Activated naive CD4-positive, alpha-beta T cell treated with anti-CD3 and anti-CD28 coated beads, Interleukin-2, amount 50 U/mL, for 24 hours (primary cell): ENCODE data around the gene NPFFR1.
A peak's percentile ranks its signal among the peaks of the same experiment; 100 is the strongest.

Source experiments
- H3K27ac Mint-ChIP-seq: one replicate; pipeline ENCODE4 v1.8.0; 2021; ENCODE audit warnings: mild to moderate bottlenecking, mixed read lengths
- H3K27me3 Mint-ChIP-seq: one replicate; pipeline ENCODE4 v1.8.0; 2021; ENCODE audit warnings: mixed read lengths
- H3K36me3 Mint-ChIP-seq: one replicate; pipeline ENCODE4 v1.8.0; 2021; ENCODE audit warnings: mixed read lengths
- H3K4me1 Mint-ChIP-seq: one replicate; pipeline ENCODE4 v1.8.0; 2021; ENCODE audit warnings: mixed read lengths
- H3K4me3 Mint-ChIP-seq: one replicate; pipeline ENCODE4 v1.8.0; 2021; ENCODE audit warnings: mild to moderate bottlenecking, mixed read lengths
- H3K9me3 Mint-ChIP-seq: one replicate; pipeline ENCODE4 v1.8.0; 2021; ENCODE audit warnings: mixed read lengths

The NPFFR1 gene

DNA sequence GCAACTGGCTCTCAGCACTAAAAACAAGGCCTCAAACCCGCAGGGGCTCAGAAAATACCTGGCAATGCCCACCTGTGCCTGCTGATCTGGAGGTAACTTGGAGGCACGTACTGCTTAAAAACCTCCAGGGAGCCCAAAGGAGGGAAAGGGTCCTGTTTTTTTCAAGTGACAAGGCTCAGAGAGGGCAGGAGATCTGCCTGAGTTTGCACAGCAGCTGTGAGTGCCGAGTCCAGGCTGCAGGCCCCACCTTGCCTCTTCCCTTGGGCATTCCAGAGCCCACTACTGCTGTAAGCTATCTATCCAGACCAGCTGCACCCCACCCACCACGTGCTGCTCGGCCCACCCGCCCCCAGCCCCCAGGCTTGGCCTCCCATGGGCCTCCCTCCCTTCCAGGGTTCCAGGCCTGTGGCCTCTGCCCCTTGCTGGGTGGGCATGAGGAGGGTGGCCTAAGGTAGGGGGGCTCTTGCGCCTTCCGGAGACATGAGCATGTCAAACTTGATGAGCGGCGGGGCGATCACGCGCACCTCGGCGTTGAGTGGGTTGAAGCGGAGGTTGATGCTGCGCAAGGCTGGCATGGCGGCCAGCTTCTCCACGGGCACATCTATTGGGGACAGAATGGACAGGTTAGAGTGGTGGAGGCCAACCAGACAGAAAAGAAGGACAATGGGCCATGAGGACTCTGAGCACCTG lies 17.2 kb upstream of the NPFFR1 start:
- Mint-ChIP-seq H3K27ac (no peak overlapping the region), H3K4me3 (no peak overlapping the region), H3K27me3 (no peaks in the 10 kb centered on the region), H3K4me1 (no peaks in the 10 kb centered on the region), H3K36me3 (no peaks in the 10 kb centered on the region), H3K9me3 (no peaks in the 10 kb centered on the region)

DNA sequence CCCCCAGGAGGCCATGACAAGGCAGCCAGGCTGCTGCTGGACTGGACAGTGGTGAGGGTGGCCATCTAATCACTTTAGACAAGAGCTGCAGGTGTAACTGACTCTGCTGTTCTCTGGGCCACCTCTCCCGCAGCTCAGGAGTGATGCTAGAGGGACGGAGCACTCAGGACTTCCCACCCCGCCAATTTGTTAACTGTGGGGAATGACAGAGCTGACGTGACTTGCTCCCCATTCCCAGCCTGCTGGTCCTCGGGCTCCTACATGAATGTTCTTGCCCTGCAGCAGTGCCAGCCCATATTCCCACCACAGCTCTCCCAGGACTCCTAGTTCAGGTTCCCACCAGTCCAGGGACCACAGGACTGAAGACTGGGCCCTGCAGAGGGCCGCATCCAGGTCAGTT lies 16.7 kb upstream of the NPFFR1 start:
- Mint-ChIP-seq H3K36me3 (no peaks in the 10 kb centered on the region), H3K4me3 (no peak overlapping the region), H3K4me1 (no peaks in the 10 kb centered on the region), H3K9me3 (no peaks in the 10 kb centered on the region), H3K27ac (no peak overlapping the region), H3K27me3 (no peaks in the 10 kb centered on the region)

DNA sequence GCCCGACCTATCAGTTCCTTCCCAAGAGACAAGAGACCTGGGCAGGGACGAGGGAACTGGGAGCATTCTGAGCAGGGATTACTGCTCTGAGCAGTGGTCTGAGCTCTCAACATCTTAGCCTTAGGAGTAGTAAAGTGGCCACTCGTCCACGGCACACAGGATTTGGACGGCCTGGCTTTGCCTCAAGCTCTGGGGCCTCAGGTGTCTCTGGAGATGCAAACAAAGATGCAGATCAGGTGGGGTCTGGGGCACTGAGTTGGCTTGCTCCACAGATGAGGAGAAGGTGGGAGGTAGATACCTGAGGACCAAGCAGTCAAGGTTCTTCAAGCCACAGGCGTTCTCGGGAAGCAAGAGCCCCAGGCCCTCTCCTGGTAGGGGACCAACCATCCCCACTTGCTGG lies 16.1 kb upstream of the NPFFR1 start:
- Mint-ChIP-seq H3K4me3 (no peak overlapping the region), H3K9me3 (no peaks in the 10 kb centered on the region), H3K36me3 (no peaks in the 10 kb centered on the region), H3K4me1 (no peaks in the 10 kb centered on the region), H3K27me3 (no peaks in the 10 kb centered on the region), H3K27ac (no peak overlapping the region)

DNA sequence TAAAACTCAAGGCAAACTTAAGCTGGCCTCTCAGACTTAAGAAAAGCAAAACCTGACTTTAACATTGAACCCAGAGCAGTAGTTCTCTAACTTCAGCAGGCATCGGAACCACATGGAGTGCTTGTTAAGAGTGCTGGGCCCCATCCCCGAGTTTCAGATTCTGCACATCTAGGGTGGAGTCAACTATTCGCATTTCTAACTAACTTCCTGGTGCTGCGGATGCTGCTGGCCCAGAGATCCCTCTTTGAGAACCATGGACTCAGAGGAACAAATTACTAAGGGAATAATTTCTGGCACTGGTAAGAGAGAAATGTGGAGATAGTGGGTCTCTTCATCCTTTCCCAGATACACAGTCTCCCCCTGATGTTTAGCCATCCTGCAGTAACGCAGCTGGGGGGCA lies 14.6 kb upstream of the NPFFR1 start:
- H3K4me3 Mint-ChIP-seq: no peak overlapping the region
- no peaks in the 10 kb centered on the region for H3K36me3 Mint-ChIP-seq
- H3K4me1 Mint-ChIP-seq: no peaks in the 10 kb centered on the region
- H3K27me3 Mint-ChIP-seq: no peaks in the 10 kb centered on the region
- H3K9me3 Mint-ChIP-seq: no peaks in the 10 kb centered on the region
- H3K27ac Mint-ChIP-seq: no peak overlapping the region

DNA sequence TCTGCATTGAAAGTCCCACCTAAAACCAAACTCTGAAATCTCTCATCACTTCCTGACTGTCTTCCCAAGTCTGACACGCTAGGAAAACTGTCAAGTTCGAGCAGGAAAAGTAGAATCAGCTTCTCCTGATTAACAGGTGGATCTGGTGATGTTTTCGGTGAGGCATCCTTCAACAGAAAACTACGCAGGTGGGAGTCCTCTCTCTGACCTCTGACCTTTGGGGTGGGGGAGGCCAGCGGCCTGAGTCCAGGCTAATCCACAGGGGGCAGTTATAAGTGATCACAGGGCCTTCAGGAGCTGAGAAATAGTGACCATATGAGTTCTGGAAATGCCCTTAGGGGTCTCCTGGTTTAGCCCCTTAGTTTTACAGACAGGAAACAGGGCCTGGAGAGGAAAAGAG lies 13.4 kb upstream of the NPFFR1 start:
- Mint-ChIP-seq H3K27me3 (no peaks in the 10 kb centered on the region), H3K27ac (no peak overlapping the region), H3K9me3 (no peaks in the 10 kb centered on the region), H3K4me3 (no peak overlapping the region), H3K4me1 (no peaks in the 10 kb centered on the region), H3K36me3 (no peaks in the 10 kb centered on the region)

DNA sequence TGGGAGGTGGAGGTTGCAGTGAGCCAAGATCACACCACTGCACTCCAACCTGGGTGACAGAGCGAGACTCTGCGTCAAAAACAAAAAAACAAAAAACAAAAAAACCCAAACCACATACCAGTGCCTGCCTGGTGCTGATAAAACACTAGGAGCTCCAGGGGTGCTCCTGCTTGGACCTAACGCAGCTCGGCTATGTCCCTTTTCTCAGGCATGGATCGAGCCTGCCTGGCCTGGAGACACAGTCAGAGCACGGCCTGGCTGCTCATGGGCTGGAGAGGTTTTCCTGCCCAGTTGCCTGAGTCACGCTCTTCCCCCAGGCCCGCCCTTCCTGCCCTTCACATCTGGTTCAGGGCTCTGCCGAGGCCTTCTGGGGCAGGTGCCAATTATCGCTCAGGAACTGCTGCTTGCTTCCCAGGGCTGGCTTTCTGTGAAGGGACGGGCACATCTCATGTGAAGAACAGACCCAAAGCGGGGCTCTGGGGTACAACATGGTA lies 12.6 kb upstream of the NPFFR1 start:
- no peaks in the 10 kb centered on the region for H3K36me3 Mint-ChIP-seq
- no peak overlapping the region for H3K27ac Mint-ChIP-seq
- H3K4me1 Mint-ChIP-seq: no peaks in the 10 kb centered on the region
- H3K4me3 Mint-ChIP-seq: no peak overlapping the region
- H3K9me3 Mint-ChIP-seq: no peaks in the 10 kb centered on the region
- no peaks in the 10 kb centered on the region for H3K27me3 Mint-ChIP-seq

DNA sequence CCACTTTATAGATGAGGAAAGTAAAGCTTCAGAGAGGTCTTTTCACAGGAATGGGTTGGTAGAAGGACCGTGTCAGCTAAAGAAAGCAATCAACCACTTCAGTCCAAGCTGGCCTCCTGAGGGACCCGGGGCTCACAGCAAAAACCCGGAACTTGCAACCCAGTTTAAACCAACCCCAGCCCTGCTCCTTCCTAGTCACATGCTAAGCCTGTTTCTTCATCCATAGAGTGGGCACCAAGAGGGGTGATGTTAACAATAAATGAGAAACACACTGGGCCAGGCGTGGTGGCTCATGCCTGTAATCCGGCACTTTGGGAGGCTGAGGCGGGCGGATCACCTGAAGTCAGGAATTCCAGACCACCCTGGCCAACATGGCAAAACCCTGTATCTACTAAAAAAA lies 12.1 kb upstream of the NPFFR1 start:
- no peaks in the 10 kb centered on the region for H3K27me3 Mint-ChIP-seq
- H3K9me3 Mint-ChIP-seq: no peaks in the 10 kb centered on the region
- H3K4me3 Mint-ChIP-seq: no peak overlapping the region
- no peak overlapping the region for H3K27ac Mint-ChIP-seq
- no peaks in the 10 kb centered on the region for H3K4me1 Mint-ChIP-seq
- H3K36me3 Mint-ChIP-seq: no peaks in the 10 kb centered on the region

DNA sequence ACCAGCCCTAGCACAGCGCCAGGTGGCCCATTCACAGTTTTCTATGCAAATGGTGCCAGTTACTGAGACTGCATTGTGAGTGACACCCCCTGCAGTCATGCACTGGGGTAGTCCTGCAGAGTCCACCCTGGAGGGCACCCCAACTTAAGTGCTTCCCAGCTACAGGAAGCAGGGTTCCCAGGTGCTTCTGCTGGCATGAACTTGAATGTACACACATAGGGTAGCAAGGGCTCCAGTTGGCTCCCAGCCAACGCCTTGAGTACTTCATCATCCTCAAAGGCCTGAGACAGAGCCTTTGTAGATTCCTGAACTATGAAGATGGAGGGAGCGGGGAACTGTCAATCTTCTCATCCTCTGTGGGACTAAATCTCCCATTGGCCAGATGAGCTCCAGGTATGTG lies 11.5 kb upstream of the NPFFR1 start:
- Mint-ChIP-seq H3K9me3 (no peaks in the 10 kb centered on the region), H3K27ac (no peak overlapping the region), H3K27me3 (no peaks in the 10 kb centered on the region), H3K4me3 (no peak overlapping the region), H3K36me3 (no peaks in the 10 kb centered on the region), H3K4me1 (no peaks in the 10 kb centered on the region)

DNA sequence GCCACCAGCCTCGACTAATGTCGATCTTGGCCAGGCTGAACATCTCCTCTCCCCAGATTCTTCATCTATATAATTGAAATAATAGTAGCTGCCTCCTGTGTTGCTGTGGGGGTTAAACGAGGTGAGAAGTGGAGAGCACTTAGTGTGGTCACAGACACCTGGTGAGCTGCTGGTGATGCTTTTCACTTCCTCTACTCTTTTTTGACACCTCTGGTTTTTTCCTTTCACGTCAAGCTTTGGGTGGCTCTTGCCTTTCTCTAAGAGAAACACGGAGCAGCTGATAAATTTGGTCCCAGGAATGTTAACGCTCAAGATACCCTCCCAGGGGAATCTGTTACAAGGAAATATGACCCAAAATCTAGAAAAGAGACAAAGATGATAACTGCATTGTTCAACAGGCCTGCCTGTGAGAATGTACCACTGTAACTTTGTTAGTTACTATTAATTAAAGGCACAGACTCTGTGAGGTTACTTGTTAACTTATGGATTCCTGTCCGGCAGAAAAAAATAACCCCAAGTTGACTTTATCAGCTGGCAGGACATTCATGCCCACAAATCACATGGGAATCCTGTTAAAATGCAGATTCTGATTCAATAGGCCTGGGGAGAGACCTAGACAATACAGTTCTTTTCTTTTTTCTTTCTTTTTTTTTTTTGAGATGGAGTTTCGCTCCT lies 9.5 kb upstream of the NPFFR1 start:
- Mint-ChIP-seq H3K9me3 (no peaks in the 10 kb centered on the region), H3K4me3 (no peak overlapping the region), H3K36me3 (no peaks in the 10 kb centered on the region), H3K27me3 (no peaks in the 10 kb centered on the region), H3K27ac (no peak overlapping the region), H3K4me1 (no peaks in the 10 kb centered on the region)

DNA sequence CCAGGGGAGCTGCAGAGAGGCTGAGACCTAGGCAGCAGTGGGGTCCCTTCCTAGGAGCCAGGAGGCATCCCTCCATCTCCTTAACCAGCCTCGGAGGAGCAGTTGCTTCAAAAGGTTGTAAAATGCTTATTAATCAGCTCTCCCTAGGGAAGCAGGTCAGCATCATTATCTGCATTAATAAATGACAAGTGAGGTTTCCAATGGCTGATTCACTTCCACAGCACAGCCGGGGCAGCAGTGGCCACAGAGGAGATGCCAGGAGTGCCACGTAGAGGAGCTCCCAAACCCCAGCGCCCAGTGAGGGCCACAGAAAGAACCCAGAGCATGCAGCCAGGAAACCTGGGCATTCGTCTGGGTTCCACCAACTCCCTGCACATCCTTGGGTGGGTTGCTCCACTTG lies 8.2 kb upstream of the NPFFR1 start:
- no peaks in the 10 kb centered on the region for H3K4me1 Mint-ChIP-seq
- H3K27ac Mint-ChIP-seq: no peak overlapping the region
- H3K4me3 Mint-ChIP-seq: no peak overlapping the region
- no peaks in the 10 kb centered on the region for H3K36me3 Mint-ChIP-seq
- H3K27me3 Mint-ChIP-seq: peaks cover 5% of the 10 kb centered on the region
- H3K9me3 Mint-ChIP-seq: no peaks in the 10 kb centered on the region

DNA sequence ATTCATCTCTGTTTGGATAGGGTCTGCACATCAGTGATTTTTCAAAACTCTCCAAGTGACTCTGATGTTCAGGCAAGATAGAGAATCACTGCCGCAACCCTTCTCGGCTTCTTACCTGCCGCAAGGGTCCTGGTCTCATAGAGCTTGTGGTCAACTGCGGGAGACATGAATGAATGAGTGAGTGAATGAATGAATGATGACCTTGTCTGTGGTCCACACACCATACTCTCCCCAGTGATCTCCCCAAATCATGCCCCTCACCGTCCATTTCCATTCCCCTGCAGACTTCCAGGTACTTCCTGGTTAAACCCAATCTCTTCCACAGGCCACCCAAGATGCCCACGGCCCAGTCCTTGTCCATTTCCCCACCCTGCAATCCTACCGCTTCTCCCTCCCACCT lies 5.9 kb upstream of the NPFFR1 start:
- Mint-ChIP-seq H3K4me1 (no peaks in the 10 kb centered on the region), H3K27me3 (peaks cover 23% of the 10 kb centered on the region), H3K4me3 (no peak overlapping the region), H3K36me3 (peaks cover 2% of the 10 kb centered on the region), H3K9me3 (no peaks in the 10 kb centered on the region), H3K27ac (no peak overlapping the region)

DNA sequence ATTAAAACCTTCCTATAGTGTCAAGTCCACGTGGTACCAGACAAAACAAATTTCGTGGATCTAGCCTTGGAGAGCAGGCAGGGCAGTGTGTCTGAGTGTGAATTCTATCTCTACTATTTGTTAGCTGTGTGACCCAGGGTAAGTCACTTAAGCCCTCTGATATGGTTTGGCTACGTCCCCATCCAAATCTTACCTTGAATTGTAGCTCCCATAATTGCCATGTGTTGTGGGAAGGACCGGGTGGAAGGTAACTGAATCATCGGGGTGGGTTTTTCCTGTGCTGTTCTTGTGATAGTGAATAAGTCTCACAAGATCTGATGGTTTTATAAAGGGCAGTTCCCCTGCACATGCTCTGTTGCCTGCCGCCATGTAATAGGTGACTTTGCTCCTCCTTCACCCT lies 2.8 kb upstream of the NPFFR1 start:
- Mint-ChIP-seq H3K9me3 (no peaks in the 10 kb centered on the region), H3K36me3 (peaks cover 2% of the 10 kb centered on the region), H3K27ac (no peak overlapping the region), H3K4me3 (no peak overlapping the region), H3K27me3 (peaks cover 35% of the 10 kb centered on the region), H3K4me1 (no peaks in the 10 kb centered on the region)

DNA sequence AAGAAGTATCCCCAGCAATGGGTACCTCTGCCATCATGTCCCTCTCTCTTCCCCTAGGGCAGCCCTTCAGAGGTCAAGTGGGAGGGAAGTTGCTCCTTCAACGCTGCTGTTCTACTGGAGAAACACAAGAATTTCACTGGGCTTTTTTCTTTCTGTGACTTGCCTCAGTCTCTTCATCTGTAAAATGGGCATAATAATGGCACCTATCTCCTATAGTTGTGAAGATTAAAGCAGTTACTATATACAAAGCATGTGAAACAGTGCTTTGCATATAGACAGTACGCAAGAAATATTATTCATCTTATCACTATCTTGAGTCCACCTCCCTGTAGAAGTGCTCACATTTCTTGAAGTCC lies 1.6 kb upstream of the NPFFR1 start:
- no peaks in the 10 kb centered on the region for H3K4me1 Mint-ChIP-seq
- peaks cover 35% of the 10 kb centered on the region for H3K27me3 Mint-ChIP-seq
- no peaks in the 10 kb centered on the region for H3K9me3 Mint-ChIP-seq
- no peak overlapping the region for H3K27ac Mint-ChIP-seq
- H3K4me3 Mint-ChIP-seq: no peak overlapping the region
- H3K36me3 Mint-ChIP-seq: peaks cover 2% of the 10 kb centered on the region

DNA sequence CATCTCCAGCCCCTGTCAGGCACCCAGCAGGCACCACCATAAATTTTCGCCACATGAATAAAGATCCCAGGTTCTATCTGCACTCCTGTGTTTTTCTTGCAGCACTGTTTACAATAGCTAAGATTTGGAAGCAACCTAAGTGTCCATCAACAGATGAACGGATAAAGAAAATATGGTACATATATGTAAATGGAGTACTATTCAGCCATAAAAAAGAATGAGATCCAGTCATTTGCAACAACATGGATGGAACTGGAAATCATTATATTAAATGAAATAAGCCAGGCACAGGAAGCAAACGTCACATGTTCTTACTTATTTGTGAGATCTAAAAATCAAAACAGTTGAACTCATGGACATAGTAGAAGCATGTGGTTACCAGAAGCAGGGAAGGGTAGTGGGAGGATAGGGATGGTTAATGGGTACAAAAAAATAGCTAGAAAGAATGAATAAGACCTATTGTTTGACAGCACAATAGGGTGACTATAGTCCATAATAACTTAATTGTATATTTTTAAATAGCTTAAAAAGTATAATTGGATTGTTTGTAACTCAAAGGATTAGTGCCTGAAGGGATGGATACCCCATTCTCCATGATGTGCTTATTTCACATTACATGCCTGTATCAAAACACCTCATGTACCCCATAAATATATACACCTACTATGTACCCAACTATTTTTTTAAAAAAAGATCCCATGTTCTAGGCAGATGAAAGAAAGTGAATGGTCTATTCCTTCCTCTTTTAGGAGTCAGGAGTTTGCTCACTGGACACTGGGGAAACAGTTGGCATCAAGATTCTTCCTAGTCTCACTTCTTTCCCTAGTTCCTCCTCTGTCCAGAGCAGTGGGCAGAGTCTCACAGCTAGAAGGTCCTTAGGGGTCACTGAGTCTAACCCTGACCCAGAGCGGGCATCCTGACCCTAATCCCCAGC lies 1.0 kb upstream of the NPFFR1 start:
- peaks cover 37% of the 10 kb centered on the region for H3K27me3 Mint-ChIP-seq

DNA sequence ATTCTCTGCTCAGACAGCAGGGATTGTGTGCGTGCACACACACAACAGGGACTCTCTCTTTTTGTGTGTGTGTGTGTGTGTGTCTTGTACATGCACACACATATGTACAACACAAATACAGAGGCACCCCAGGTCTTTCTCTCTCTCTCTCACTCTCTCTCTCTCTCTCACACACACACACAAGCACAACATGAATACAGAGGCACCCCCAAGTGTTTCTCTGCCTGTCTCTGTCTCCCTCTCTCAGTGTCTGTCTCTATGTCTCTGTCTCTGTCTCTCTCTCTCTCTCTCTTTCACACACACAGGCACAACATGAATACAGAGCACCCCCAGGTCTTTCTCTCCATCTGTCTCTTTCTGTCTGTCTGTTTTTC lies 746 bp downstream of the NPFFR1 start:
- Mint-ChIP-seq H3K36me3 (peaks cover 2% of the 10 kb centered on the region), H3K4me3 (no peak overlapping the region), H3K27ac (no peak overlapping the region), H3K9me3 (no peaks in the 10 kb centered on the region), H3K4me1 (no peaks in the 10 kb centered on the region), H3K27me3 (peaks cover 37% of the 10 kb centered on the region)

More for the DNA sequence above, 1.0 kb upstream of the NPFFR1 start:
- peak overlapping the region; percentile 15 for H3K27ac Mint-ChIP-seq
- H3K4me3 Mint-ChIP-seq: no peak overlapping the region
- H3K36me3 Mint-ChIP-seq: peaks cover 2% of the 10 kb centered on the region
- no peaks in the 10 kb centered on the region for H3K9me3 Mint-ChIP-seq
- H3K4me1 Mint-ChIP-seq: no peaks in the 10 kb centered on the region

DNA sequence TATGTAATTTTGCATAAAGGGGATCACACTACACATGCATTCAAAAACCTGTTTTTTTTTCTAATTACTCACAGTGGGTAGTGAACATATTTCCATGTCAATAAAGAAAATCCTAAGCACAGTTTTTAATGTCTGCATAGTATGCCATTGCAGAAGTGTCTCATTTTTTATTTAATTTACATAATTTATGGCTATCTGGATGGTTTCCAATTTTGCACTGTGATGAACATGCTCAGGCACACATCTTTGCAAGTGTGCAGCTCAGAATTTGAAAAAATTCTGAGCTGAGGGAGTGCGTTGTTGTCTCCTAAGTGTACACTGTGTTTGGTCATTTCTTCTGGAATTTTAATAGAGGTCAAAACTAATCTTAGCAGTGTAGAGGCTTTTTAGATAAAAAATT lies 2.2 kb downstream of the NPFFR1 start:
- Mint-ChIP-seq H3K27ac (no peak overlapping the region), H3K4me1 (no peaks in the 10 kb centered on the region), H3K9me3 (no peaks in the 10 kb centered on the region), H3K4me3 (no peak overlapping the region), H3K36me3 (peaks cover 2% of the 10 kb centered on the region), H3K27me3 (peaks cover 28% of the 10 kb centered on the region)
